Measurements from ENCODE around the gene ORM1.
"Not testable (repeated sequence)": the region's sequence is repeated elsewhere in the genome, so short reads cannot be mapped to it uniquely, and the experiment has no call there.

The ORM1 gene

GRCh38 chr9:114322160-114322818 is 609 bp upstream of the ORM1 start:
- FAIRE-seq; DNase-seq (ENCODE audit: insufficient read length, low spot score): not testable (repeated sequence)

GRCh38 chr9:114323849-114324248 is 951 bp downstream of the ORM1 start:
- DNase-seq (ENCODE audit: insufficient read length, low spot score); FAIRE-seq: not testable (repeated sequence)

GRCh38 chr9:114324492-114324891 is 1.6 kb downstream of the ORM1 start:
- DNase-seq (ENCODE audit: insufficient read length, low spot score) (no peak), FAIRE-seq (no peak)

- DNase-seq (ENCODE audit: insufficient read length, low spot score); FAIRE-seq: not testable (repeated sequence)
These were observed 2.1 kb downstream of the ORM1 start for GRCh38 chr9:114324965-114325364.

- FAIRE-seq; DNase-seq (ENCODE audit: insufficient read length, low spot score): not testable (repeated sequence)
These were observed 2.9 kb downstream of the ORM1 start for GRCh38 chr9:114325684-114326254.

- DNase-seq (ENCODE audit: insufficient read length, low spot score) (no peak), FAIRE-seq (no peak)
These were observed 4.9 kb downstream of the ORM1 start for GRCh38 chr9:114327749-114328148.

GRCh38 chr9:114328357-114328820 is 5.5 kb downstream of the ORM1 start:
- not testable (repeated sequence) for DNase-seq (ENCODE audit: insufficient read length, low spot score)

GRCh38 chr9:114328937-114329624 is 6.2 kb downstream of the ORM1 start:
- not testable (repeated sequence) for DNase-seq (ENCODE audit: insufficient read length, low spot score); FAIRE-seq

More at GRCh38 chr9:114328357-114328820, 5.5 kb downstream of the ORM1 start:
- FAIRE-seq = not testable (repeated sequence)

- not testable (repeated sequence) for DNase-seq (ENCODE audit: insufficient read length, low spot score); FAIRE-seq
These were observed 6.7 kb downstream of the ORM1 start, which contains the start of gene ORM2 for GRCh38 chr9:114329625-114330022. Gene ORM2, plus strand, starts transcription at chr9:114329869. Its CDS starts 36 bp downstream, at chr9:114329905.

GRCh38 chr9:114330636-114331035 is 7.7 kb downstream of the ORM1 start:
- no peak for FAIRE-seq
- DNase-seq (ENCODE audit: insufficient read length, low spot score) = no peak

GRCh38 chr9:114331229-114332195 is 8.6 kb downstream of the ORM1 start:
- DNase-seq (ENCODE audit: insufficient read length, low spot score); FAIRE-seq: not testable (repeated sequence)

GRCh38 chr9:114332474-114333040 is 9.7 kb downstream of the ORM1 start:
- DNase-seq (ENCODE audit: insufficient read length, low spot score); FAIRE-seq: not testable (repeated sequence)

GRCh38 chr9:114333718-114334117 is 10.8 kb downstream of the ORM1 start:
- FAIRE-seq; DNase-seq (ENCODE audit: insufficient read length, low spot score): not testable (repeated sequence)

- FAIRE-seq (no peak), DNase-seq (ENCODE audit: insufficient read length, low spot score) (no peak)
These were observed 11.6 kb downstream of the ORM1 start for GRCh38 chr9:114334490-114334889.

- DNase-seq (ENCODE audit: insufficient read length, low spot score) (no peak), FAIRE-seq (no peak)
These were observed 12.8 kb downstream of the ORM1 start for GRCh38 chr9:114335745-114336144.

- DNase-seq (ENCODE audit: insufficient read length, low spot score) (no peak), FAIRE-seq (no peak)
These were observed 13.3 kb downstream of the ORM1 start for GRCh38 chr9:114336157-114336556.

GRCh38 chr9:114336699-114337395 is 13.9 kb downstream of the ORM1 start:
- FAIRE-seq (no peak), DNase-seq (ENCODE audit: insufficient read length, low spot score) (no peak)

- DNase-seq (ENCODE audit: insufficient read length, low spot score) (no peak), FAIRE-seq (no peak)
These were observed 15.3 kb downstream of the ORM1 start for GRCh38 chr9:114338187-114338586.

Data from GM19239 (cell line).